GM04503 (cell line): Measurements from ENCODE around the gene ADGRF3.
"Not testable (repeated sequence)": the region's sequence is repeated elsewhere in the genome, so short reads cannot be mapped to it uniquely, and the experiment has no call there.

Experiments
- DNase-seq: peaks from one replicate; pipeline ENCODE4 v3.0.0-alpha.2; 2012; ENCODE audit warnings: low read depth

ADGRF3 gene

GRCh38 chr2:26276484-26277227, 69.9 kb downstream of the ADGRF3 start:
- no peak for DNase-seq

- DNase-seq: peak; percentile 97
Observed at GRCh38 chr2:26274058-26274613, 72.5 kb downstream of the ADGRF3 start.

GRCh38 chr2:26273501-26273900, 73.1 kb downstream of the ADGRF3 start:
- no peak for DNase-seq

- no peak for DNase-seq
Observed at GRCh38 chr2:26270373-26270772, 76.2 kb downstream of the ADGRF3 start.

GRCh38 chr2:26269571-26270158, 76.9 kb downstream of the ADGRF3 start:
- DNase-seq: no peak

DNA sequence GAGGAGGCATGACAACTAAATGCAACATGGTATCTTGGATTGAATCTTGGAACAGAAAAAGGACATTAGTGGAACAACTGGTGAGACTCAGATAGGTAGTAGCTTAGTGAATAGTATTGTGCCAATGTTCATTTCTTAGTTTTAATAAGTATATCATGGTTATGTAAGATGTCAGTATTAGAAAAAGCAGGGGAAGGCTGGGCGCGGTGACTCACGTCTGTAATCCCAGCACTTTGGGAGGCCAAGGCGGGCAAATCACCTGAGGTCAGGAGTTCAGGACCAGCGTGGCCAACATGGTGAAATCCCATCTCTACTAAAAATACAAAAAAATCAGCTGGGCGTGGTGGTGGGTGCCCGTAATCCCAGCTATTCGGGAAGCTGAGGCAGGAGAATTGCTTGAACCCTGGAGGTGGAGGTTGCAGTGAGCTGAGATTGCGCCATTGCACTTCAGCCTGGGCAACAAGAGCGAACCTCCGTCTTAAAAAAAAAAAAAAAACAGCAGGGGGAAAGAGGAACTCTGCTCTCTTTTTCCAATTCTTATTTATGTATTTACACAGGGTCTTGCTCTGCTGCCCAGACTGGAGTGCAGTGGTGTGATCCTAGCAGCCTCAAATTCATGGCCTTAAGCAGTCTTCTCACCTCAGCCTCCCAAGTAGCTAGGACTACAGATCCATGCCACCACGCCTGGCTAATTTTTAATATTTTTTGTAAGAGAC, 77.8 kb downstream of the ADGRF3 start:
- not testable (repeated sequence) for DNase-seq

- no peak for DNase-seq
Observed at GRCh38 chr2:26268213-26268612, 78.4 kb downstream of the ADGRF3 start.

GRCh38 chr2:26258836-26259235, 87.8 kb downstream of the ADGRF3 start:
- not testable (repeated sequence) for DNase-seq
